ENCODE results near the gene CEND1.

Gene CEND1

GRCh38 chr11:827146-827896 is 37.4 kb upstream of the CEND1 start:
- peak; percentile 66 for DNase-seq

DNA sequence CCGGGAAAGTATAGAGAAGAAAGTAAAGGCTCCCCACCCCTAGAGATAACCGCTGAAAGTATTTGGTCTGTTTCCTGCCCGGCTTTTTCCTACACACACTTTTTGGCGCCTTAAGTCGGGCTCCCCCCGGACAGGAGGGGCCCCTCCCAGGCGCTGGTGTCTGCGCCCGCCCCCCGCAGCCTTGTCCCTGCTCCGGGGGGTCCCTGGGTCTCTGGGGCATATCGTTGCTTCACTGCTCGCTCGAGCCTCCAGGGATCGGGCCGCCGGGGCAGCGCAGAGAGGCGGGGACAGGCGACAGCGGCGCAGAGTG is 36.9 kb upstream of the CEND1 start:
- DNase-seq: no peak

- no peak for DNase-seq
These were observed 36.3 kb upstream of the CEND1 start for GRCh38 chr11:826227-826621.

- DNase-seq: no peak
These were observed 35.7 kb upstream of the CEND1 start for GRCh38 chr11:825366-826226.

DNA sequence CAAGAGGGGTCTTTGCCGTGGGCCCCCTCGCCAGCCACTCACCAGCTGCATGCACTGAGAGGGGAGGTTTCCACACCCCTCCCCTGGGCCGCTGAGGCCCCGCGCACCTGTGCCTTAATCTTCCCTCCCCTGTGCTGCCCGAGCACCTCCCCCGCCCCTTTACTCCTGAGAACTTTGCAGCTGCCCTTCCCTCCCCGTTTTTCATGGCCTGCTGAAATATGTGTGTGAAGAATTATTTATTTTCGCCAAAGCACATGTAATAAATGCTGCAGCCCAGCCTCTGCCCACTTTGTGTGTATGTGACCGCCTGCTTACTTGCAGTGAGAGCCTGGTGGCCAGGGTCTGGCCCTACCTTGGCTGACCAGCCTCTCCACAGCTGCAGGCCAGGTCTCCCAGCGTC is 35.1 kb upstream of the CEND1 start:
- no peak for DNase-seq

GRCh38 chr11:824292-824880 is 34.5 kb upstream of the CEND1 start:
- no peak for DNase-seq

- no peak for DNase-seq
These were observed 33.8 kb upstream of the CEND1 start for GRCh38 chr11:823441-824291.

GRCh38 chr11:821512-822371 is 31.9 kb upstream of the CEND1 start:
- DNase-seq: no peak

DNA sequence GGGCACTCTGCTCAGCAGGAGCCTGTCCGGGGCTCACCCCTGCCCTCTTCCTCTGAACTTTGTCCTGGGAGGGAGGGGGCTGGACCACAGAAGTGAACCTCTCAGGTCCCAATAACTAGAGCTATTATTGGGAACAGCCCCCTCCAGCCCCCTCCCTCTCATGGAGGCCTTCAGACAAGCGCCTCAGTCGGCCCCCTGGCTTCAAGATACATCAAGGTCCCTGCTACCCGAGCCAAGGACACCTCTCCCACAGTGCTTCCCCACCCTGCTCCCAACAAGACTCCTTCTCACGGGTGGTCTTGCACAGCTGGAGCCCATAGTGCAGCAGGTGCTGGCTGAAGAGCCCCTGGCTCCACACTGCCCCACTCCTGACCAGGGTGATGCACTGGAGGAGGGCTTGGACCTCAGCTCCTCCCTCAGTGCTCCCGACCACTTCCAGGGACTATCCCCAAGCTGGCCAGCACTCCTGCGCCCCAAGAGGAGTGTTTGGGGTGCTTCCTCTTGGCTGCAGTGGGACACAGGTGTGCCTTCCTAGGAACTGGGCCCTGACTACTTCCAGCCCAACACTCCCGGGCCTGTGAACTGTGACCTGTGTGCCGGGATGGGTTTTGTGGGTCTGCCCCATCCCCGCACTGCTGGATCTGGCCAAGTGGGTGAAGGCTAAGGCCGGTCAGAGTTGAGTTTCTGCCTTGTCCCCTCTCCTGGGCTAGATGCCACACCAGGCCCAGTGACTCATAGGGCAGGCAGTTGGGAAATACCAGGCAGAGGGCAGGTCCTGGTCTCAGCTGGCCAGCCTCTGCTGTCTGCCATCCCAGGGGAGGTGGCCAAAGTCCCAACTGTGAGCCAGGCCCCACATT is 31.0 kb upstream of the CEND1 start:
- no peak for DNase-seq

DNA sequence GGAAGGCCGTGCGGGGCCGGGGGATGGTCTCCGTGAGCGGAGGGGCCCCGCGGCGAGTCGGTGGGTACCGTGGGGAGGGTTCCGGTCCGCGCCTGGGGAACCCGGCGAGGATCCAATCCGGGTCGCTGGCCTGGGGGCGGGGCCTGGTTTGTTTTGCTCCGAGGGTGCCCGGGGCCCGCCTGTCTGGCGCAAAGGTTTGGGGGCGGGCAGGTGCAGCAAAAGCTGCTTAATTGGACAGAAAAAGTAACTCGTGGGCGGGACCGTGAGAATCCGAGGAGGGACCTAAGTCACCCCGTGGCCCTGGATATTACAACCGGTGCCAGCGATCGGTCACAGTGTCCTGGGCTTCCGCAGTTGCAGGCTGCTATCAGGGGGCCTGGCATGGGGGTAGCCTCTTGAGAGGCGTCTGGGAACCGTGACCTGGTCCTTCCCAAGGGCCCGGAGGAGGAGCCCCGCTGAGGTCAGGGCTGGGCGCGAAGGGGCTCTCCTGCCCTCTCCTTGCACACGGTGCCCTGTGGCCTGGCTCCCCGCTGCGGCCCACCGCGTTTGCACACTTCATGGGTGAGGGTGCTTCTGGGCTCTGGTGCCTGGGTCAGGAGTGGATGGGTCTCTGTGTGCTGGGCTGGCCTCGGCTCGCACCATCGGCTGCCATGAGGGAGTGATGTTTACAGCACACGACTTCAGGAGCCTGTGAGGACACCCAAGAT is 30.2 kb upstream of the CEND1 start:
- DNase-seq: peak; percentile 94

- peak; percentile 96 for DNase-seq
These were observed 29.4 kb upstream of the CEND1 start for GRCh38 chr11:819129-819931.

GRCh38 chr11:818396-819128 is 28.7 kb upstream of the CEND1 start, which contains the start of gene PNPLA2:
TSS of gene PNPLA2 (plus strand) at chr11:818914. CDS start at chr11:819719, 805 bp downstream.
- no peak for DNase-seq

- no peak for DNase-seq
These were observed 26.5 kb upstream of the CEND1 start for GRCh38 chr11:816433-816779.

DNA sequence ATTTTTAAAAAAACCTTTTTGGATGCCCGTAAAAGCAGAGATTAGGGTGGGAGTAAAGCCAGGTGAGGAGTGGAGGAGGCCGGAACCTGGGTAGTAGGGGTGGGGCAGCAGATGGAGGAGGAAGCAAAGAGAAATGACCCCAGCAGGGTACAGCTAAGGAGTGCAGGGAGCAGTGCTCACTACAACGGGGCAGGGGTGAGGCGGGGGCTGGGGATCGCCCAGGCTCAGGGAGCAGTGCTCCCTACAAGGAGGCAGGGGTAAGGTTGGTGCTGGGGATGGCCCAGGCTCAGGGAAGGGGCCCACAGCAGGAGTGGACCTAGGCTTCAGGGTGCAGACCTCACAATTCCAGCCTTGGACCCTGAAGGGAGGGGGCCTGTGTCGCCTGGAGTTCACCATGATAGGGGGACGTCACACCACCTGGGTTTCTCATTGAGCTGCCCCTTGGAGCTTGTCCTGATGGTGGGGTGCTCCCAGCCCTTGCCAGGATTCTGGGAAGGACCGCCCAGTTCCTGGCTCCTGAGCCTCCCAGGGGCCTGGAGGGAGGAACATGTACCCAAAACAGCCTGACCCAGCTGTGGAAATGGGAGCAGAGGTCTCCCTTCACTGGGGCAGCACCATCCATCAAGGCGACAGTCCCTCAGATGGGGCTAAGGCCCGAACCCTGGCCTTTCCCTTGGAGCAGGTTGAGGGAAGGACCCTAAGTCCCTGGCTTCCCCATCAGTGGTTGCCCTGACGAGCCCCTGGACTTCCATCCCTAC is 26.0 kb upstream of the CEND1 start:
- DNase-seq: no peak

GRCh38 chr11:813456-814096 is 23.7 kb upstream of the CEND1 start:
- DNase-seq: peak; percentile 71

DNA sequence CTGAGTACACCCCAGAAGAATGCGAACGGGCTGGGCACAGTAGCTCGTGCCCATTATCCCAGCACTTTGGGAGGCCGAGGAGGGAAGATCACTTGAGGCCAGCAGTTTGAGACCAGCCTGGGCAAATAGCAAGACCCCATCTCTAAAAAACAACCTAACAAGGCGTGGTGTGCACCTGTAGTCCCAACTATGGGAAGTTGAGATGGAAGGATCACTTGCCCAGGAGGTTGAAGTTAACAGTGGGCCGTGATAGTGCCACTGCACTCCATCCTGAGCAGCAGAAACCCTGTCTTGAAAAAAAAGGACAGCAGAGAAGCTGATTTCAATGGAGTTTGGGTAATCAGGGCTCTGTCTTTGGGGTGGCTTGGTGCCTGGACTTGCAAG is 23.2 kb upstream of the CEND1 start:
- DNase-seq: no peak

GRCh38 chr11:812390-812789 is 22.5 kb upstream of the CEND1 start:
- peak; percentile 61 for DNase-seq
